ENCODE results near the gene CBX1.
"Not testable (repeated sequence)": the region's sequence is repeated elsewhere in the genome, so short reads cannot be mapped to it uniquely, and the experiment has no call there.

CBX1 gene

DNA sequence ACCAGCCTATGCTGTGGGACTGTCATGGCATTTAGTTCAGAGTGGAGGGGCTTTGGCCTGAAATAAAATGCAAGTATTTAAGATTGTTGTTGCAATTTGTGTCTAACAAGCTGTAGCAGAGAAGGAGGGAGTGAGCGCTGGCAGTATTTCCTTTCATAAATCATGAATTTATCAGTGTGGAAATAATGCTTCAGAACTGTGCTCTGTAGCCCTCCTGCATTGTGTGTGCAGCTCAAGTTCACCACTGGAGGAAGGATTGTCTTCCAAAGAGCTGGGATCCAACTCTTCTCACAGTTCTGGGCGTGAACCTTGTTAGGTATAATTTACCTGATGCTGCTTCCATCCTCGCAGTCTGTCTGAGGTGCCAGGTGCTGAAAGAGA lies 21.4 kb upstream of the CBX1 start:
- DNase-seq = no peak

DNA sequence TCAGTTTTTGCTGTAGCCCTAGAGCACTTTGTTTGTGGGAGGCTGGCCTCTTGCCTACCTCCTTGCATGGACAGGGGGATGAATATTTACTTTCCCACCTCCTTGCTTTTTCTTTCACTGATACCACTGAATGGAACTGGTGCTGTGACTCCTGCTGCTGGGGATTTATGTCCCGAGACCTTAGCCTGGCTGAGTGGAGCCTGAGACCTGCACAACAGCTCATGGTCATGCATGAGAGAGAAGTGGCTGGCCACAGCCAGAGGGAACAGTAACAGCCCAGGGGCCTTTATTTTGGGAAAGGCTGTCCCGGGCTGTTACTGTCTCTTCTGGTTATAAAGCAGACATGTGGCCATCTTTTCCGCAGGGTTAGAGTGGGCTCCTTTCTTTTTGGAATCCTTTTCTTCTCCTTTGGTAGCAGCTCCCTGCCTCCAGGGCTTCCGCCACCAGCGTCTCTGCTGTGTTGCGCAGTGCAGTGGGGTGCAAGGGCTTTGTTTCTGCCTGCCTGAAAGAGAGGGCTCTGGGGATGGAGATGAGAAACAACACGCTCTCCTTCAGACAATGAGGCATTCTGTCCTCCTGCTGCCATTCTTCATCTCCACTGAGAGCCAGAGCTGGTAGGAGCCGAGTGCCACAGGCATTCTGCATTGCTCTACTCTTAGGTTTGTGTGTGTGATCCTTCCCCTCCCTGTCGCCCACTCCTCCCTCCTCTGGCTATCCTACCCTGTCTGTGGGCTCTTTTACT lies 20.8 kb upstream of the CBX1 start:
- no peak for DNase-seq

DNA sequence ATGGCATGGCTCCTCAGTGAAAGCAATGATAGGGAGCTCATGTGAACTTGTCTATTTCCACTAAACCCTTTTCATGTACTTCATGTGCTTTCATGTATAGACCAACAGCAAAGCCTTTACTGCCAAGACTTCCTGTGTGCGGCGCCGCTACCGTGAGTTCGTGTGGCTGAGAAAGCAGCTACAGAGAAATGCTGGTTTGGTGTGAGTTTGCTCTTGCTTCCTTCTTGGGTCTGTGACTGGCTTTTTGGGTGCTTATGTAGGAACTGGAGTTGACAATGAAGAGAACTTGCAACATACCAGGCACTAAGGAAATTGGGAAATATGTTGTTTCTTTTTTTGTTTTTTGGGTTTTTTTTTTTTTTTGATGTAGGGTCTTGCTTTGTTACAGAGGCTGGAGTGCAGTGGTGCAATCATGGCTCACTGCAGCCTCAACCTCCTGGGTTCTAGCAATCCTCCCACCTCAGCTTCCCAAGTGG lies 12.0 kb upstream of the CBX1 start:
- DNase-seq = peak; percentile 36

DNA sequence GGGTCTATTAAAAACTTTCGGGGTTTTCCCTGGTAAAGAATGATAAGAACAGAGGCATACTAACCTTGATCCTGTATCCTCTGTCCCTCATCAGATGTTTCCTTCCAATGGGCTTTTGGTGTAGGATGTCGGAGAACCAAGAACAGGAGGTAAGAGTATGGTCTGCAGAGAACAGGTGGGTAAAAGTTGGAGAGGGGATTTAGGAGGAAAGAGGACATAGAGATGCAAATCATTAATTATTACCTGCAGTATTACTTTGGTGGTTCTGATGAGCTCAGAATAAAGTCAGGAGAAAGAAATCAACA lies 10.6 kb upstream of the CBX1 start:
- DNase-seq = no peak

DNA sequence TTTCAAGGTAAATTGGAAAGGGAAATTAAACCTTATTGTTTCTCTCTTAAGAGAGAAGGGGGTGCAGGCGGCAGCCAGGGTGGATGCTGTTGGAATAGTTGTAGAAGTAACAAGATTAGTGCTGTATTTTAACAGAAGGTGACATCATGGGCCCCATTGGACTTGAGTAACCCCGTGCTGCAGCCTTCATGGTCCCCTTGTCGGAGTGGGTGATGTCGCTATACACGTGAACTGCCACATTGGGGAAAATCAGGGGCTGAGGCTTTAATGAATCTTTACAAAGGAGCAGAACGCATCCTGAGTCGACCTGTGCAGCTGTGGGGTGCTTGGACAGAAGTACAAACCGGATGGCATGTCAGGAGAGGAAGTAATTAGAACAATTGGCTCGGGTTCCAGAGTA lies 9.5 kb upstream of the CBX1 start:
- DNase-seq = no peak

DNA sequence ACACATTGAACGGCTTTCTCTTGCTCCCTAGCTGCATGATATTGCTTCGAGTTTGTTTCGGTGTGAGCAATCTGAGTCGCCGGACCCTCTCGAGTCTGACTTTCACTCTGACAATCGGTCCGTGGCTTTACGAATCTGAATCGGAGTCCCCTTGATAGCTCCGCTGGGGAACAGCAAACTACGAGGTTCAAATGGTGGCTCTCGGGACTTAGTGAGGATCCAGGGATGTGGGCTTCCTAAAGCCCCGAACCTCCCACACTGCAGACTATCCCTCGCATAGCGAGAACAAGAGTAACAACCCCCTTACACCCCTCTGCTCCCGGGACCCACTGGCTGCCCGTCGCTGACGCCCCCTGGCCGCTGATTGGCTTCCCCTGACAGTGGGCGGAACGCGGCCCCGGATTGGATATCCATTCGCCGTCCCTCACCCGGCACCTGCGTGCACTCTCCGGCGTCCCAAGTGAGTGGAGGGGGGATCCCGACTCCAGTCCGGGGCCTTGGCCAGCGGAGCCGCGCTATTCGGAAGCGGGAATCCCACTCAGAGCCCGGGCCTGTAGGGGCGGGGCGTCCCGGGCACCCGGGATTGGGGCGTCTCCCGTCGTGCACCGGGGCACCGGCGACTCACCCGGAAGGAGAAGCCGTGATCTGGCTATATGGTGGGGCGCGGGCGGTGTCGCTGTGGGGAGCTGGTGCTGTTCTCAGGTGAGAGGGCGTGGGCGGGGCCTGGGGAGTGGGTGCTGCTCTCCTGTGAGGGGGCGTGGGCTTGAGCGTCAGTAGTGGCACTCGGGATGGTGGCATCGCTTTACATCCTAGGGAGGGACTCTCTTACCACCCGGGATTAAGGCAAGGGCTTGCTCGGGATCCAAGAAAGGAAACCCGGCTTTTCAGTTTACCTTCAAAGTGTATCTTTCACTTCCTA lies 6.1 kb upstream of the CBX1 start, which contains the start of gene SNX11:
Gene SNX11, plus strand, starts transcription at position 630 of the 919 bp plus-strand sequence. CDS start 4,278 bp downstream, outside the sequence.
- DNase-seq = peak; percentile 95

DNA sequence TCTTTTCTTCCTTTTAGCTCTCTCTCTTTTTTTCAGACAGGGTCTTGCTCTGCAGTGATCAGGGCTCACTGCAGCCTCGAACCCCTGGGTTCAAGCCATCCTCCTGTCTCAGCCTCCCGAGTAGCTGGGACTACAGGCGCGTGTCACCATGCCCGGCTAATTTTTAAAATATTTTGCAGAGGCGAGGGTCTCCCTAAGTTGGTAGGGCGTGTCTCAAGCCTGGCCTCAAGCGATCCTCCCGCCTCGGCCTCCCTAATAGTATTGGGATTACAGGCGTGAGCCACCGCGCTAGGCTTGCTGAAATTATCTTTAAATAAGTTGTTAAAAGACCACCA lies 5.5 kb upstream of the CBX1 start:
- no peak for DNase-seq

DNA sequence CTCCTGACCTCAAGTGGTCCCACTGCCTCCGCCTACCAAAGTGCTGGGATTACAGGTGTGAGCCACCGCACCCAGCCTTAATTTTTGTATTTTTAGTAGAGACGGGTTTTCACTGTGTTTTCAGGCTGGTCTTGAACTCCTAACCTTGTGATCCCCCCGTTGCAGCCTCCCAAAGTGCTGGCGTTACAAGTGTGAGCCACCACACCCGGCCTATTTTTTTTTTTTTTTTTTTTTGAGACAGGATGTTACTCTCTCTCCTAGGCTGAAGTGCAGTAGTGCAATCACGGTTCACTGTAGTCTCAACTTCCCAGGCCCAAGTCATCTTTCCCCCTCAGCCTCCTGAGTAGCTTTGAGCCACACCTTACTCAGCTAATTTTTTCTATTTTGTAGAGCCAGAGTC lies 3.2 kb upstream of the CBX1 start:
- no peak for DNase-seq

DNA sequence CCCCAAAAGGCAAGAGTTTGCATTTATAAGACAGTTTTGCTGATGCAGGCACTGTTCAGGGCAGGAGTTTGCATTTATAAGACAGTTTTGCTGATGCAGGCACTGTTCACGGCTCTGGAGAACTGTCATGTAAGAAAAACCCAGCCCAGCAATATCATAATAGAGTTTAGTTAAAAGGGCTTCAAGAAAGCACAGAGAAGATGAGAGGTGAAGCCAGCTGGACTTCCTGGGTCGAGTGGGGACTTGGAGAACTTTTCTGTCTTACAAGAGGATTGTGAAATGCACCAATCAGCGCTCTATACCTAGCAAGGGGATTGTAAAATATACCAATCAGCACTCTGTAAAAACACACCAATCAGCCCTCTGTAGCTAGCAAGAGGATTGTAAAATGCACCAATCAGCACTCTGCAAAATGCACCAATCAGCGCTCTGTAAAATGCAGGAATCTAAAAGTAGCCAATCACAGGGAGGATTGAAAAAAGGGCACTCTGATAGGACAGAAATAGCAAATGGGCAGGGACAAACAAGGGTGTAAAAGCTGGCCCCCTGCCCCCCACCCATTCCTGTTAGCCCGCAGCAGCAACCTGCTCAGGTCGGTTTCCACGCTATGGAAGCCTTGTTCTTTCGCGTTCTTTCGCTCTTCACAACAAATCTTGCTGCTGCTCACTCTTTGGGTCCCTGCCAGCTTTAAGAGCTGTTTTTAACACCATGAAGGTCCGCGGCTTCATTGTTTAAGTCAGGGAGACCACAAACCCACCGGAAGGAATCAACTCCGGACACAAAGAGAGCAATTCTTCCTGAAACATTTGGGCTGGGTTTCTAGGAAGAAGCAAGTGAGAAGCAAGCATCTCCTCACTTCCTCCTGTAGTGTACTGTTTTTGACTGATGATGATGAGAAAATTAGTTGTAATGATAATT lies 1.8 kb upstream of the CBX1 start:
- DNase-seq = no peak

DNA sequence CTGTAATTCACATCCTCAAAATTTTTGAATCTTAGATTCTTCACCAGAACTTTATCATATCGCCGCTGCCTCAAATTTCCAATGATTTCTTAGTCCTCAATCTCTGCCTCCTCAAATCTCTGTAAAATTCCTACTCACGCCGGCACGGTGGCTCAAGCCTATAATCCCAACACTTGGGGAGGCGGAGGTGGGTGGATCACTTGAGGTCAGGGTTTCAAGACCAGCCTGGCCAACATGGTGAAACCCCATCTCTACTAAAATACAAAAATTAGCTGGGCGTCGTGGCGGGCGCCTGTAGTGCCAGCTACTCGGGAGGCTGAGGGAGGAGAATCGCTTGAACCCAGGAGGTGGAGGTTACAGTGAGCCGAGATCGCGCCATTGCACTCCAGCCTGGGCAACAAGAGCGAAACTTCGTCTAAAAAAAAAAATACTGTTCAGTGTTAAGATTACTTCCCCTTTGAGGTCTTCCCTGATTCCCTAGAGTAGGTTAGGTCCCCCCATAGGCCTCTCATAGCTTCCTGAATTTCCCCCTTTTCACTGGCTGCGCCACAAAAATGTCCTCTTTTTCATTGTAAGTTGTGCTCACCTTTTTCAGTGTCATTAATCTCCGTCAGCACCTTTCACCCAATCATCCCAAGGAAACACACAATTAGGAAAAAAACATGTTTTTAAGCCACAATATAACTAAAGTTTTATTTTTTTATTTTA lies 919 bp upstream of the CBX1 start:
- DNase-seq = no peak

DNA sequence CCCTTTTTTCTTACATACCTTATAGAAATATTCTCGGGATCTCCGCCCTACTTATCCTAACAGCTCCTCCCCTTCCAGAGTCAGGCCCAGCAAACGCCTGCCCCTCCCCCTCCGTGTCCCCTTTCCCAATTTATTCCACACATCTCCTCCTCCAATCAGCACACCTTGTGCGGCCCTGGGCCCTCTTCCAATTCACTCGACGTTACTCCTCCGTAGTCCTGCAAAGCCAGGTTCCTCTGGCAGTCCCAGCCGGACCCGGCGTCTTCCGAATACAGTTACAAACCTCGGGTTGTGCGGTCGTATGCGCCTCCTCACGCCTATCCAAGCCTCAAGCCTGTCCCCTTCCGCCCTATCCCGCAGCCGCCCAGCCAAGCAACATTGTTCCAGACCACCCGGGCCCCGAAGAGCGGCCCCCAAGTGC lies 677 bp downstream of the CBX1 start:
- no peak for DNase-seq

DNA sequence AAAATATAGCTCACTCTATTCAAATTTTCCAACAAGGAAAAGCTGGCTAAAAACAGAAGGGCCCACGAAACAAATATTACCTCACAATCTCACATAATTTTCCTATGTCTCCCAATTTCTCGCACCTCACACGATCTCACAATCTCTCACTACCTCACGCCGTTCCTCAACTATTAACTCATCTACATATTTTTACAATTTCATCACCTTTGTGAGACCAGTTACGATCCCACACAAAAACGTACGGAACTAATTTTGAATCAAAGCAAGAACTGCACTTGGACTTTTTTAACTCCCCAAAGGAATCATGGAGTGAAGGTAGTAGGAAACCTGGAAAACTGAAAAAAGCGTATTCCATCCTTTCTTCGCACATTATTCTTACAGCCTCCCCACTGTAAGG lies 1.1 kb downstream of the CBX1 start:
- DNase-seq = no peak

DNA sequence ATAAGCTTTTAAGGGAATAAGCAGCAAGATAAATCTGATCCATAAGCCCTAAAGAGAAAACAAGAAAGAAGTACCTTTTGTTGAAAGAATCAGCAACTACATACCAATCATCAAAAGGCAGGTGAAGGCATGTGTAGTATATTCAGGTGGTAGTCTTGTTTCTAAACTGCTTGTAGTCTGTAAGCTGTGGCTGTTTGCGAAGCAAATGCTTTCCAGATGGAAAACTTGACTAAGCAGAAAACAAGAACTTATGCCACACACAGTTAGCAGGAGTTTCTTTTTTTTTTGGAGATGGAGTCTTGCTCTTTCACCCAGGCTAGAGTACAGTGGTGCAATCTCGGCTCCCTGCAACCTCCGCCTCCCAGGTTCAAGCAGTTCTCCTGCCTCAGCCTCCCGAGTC lies 5.7 kb downstream of the CBX1 start:
- no peak for DNase-seq

DNA sequence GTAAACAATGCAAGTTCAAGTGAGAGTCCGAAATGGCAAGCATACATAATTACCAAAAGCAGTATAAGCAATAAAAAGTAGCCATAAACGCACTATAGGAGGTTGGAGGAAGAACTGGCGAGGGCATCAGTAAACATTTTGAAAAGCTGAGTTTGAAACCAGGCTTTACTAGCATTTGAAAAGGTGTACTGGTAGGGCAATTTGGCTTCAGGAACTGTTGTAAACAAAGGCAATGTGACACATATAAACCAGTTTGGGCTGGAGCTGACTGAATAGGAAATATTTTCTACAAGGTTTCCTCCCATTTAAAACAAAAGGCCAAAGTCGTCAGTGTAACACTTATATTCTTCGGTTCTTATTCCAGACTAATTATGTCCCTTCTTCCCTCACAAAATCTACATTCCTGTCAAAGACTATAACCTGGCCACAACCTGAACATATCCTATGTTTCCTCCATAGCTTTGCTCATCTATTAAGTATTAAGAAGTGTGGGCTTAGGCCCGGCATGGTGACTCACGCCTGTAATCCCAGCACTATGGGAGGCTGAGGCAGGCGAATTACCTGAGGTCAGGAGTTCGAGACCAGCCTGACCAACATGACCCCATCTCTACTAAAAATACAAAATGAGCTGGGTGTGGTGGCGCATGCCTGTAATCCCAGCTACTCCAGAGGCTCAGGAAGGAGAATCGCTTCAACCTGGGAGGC lies 7.8 kb downstream of the CBX1 start:
- no peak for DNase-seq

DNA sequence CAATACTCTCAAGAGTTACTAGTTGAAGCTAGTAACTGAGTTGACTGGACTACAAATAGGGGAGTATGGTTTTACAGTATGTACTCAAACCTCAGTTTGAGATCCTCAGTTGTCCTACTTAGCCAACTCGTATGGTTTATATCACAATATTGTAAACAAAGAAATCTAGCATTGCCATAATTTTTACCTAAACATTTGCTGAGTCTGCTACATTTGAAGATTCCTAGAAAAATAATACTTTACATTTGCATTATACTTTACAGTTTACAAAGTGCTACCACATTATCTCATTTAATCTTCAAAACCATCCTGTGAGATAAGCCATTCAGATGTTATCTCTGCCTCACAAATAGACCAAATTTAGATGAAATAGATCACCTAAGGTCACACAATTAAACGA lies 16.3 kb downstream of the CBX1 start:
- DNase-seq = no peak

DNA sequence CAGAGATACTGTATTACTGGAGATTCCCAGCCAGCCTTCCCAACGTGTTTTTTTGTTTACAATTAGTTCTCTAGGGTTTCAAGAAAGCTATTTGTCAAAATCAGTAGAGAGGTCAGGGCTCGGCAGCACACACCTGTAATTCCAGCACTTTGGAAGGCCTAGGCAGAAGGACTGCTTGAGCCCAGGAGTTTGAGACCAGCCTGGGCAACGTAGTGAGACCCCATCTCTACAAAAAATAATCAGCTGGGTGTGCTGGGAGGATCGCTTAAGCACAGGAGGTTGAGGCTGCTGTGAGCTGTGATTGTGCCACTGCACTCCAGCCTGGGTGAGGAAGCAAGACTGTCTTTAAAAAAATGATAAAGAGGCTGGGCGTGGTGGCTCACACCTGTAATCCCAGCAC lies 19.4 kb downstream of the CBX1 start:
- DNase-seq = no peak

DNA sequence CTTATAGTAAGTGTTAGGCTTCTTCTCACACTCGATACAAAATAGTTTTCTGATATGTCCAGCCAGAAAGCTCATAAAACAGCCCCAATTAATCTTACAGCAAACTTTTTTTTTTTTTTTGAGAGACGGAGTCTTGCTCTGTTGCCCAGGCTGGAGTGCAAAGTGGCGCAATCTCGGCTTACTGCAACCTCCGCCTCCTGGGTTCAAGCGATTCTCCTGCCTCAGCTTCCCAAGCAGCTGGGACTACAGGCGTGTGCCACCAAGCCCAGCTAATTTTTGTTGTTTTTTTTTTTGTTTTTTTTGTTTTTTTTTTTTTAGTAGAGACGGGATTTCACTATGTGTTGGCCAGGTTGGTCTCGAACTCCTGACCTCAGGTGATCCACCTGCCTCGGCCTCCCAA lies 24.1 kb downstream of the CBX1 start:
- not testable (repeated sequence) for DNase-seq

DNA sequence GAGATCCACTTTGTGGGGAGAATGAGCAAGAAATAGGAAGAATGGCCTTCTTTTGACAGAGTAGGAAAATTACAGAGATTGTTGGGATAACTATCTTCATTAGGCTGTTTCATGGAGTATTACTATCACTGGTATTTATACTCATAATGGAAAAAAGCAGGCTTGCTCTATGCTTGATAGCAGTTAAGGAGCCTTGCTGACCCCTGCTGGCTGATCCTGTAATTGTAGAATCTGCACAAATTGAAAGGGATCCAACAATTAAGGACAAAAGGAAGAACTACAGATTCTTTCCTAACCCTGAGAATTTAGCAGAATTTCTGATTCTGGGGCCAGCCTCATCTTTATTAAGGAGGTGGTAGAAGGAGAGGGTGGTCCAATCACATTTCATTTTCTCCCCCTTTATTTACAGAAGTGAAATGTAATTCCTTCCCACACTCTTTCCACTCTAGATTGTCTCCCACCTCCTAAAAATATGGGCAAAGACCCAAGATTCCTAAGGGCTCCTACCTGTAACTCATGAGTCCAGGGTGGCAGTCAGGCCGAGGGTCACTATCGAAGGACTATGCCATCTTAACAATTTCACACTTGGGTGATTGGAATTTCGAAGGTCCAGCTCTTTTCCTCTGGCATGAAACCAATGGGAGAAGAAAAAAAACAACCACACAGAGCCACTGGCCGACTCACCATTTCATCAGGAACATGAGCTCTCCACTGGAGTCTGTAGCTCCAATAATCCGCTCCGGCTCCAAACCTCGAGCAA lies 26.8 kb downstream of the CBX1 start:
- DNase-seq = peak; percentile 78

DNA sequence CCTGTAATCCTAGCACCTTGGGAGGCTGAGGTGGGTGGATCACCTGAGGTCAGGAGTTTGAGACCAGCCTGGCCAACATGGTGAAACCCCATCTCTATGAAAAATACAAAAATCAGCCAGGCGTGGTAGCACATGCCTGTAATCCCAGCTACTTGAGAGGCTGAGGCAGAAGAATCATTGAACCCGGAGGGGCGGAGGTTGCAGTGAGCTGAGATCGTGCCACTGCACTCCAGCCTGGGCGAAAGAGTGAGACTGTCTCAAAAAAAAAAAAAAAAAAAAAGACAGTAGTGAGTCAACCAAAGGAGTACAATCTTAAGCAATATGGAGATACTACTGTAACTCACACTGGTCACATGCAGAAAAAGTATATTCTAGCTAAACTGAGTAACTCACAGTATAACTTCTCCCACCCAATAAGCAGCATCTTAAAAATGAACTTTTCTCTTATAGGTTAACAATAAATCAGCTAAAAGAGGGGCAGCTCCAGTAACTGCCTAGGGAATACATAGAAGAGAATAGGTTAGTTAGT lies 27.6 kb downstream of the CBX1 start:
- DNase-seq = not testable (repeated sequence)

DNA sequence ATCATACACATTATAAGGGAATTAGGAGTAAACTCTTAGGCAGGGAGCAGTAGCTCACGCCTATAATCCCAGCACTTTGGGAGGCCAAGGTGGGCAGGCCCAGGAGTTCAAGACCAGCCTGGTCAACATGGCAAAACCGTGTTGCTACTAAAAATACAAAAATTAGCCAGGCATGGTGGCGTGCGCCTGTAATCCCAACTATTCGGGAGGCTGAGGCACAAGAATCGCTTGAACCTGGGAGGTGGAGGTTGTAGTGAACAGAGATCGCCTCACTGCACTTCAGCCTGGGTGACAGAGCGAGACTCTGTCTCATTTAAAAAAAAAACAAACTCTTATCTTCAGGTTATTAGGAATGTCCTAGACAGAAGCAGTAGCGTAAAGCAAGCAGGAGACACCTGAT lies 28.5 kb downstream of the CBX1 start:
- DNase-seq = not testable (repeated sequence)

DNA sequence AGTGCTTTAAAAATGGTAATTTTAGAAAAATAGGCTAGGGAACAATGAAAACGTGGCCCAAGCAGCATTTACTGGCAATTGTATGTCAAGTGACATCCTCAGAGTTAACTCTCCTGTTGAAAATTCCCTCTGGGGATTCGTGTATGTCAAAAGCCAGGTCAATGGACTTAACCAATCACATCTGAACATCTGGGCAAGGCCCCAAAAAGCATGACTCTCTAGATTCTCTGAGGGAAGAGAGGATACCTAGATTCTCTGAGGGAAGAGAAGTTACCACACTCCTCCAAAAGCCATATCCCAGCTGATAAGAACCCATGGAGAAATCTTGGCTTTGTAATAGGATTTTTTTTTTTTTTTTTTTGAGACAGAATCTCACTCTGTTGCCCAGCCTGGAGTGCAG lies 29.6 kb downstream of the CBX1 start:
- DNase-seq = no peak
